ENCODE measurements around the gene TMPRSS6.
A peak's percentile ranks its signal among the peaks of the same experiment; 100 is the strongest.

TMPRSS6 gene

GRCh38 chr22:37062702-37063381 lies 46.7 kb downstream of the TMPRSS6 start:
- DNase-seq: no peak

- no peak for DNase-seq
Measured at GRCh38 chr22:37062376-37062675, 47.2 kb downstream of the TMPRSS6 start.

GRCh38 chr22:37061611-37062375 lies 47.7 kb downstream of the TMPRSS6 start:
- DNase-seq: no peak

GRCh38 chr22:37060801-37061610 lies 48.5 kb downstream of the TMPRSS6 start:
- no peak for DNase-seq

GRCh38 chr22:37059876-37060449 lies 49.5 kb downstream of the TMPRSS6 start:
- DNase-seq: no peak

- DNase-seq: no peak
Measured at GRCh38 chr22:37058917-37059701, 50.4 kb downstream of the TMPRSS6 start.

- DNase-seq: no peak
Measured at GRCh38 chr22:37057796-37058510, 51.6 kb downstream of the TMPRSS6 start.

- no peak for DNase-seq
Measured at GRCh38 chr22:37057226-37057625, 52.3 kb downstream of the TMPRSS6 start.

GRCh38 chr22:37056246-37056645 lies 53.3 kb downstream of the TMPRSS6 start:
- DNase-seq: no peak

GRCh38 chr22:37054600-37055365 lies 54.7 kb downstream of the TMPRSS6 start:
- no peak for DNase-seq

- no peak for DNase-seq
Measured at GRCh38 chr22:37054056-37054395, 55.5 kb downstream of the TMPRSS6 start.

GRCh38 chr22:37053310-37054055 lies 56.0 kb downstream of the TMPRSS6 start:
- DNase-seq: no peak

GRCh38 chr22:37052386-37053309 lies 56.9 kb downstream of the TMPRSS6 start:
- DNase-seq: no peak

- DNase-seq: peak; percentile 79
Measured at GRCh38 chr22:37051391-37052385, 57.8 kb downstream of the TMPRSS6 start, which contains the start of gene KCTD17. KCTD17 (plus strand) TSS chr22:37051742; CDS start chr22:37051761, 19 bp downstream.

- DNase-seq: no peak
Measured at GRCh38 chr22:37050913-37051312, 58.6 kb downstream of the TMPRSS6 start.

GRCh38 chr22:37049224-37049623 lies 60.3 kb downstream of the TMPRSS6 start:
- DNase-seq: no peak

- peak; percentile 35 for DNase-seq
Measured at GRCh38 chr22:37048133-37048532, 61.4 kb downstream of the TMPRSS6 start.

- DNase-seq: no peak
Measured at GRCh38 chr22:37047006-37047405, 62.5 kb downstream of the TMPRSS6 start.

Data from EL (cell line).